ENCODE data around the gene SERPINA6.

DNA sequence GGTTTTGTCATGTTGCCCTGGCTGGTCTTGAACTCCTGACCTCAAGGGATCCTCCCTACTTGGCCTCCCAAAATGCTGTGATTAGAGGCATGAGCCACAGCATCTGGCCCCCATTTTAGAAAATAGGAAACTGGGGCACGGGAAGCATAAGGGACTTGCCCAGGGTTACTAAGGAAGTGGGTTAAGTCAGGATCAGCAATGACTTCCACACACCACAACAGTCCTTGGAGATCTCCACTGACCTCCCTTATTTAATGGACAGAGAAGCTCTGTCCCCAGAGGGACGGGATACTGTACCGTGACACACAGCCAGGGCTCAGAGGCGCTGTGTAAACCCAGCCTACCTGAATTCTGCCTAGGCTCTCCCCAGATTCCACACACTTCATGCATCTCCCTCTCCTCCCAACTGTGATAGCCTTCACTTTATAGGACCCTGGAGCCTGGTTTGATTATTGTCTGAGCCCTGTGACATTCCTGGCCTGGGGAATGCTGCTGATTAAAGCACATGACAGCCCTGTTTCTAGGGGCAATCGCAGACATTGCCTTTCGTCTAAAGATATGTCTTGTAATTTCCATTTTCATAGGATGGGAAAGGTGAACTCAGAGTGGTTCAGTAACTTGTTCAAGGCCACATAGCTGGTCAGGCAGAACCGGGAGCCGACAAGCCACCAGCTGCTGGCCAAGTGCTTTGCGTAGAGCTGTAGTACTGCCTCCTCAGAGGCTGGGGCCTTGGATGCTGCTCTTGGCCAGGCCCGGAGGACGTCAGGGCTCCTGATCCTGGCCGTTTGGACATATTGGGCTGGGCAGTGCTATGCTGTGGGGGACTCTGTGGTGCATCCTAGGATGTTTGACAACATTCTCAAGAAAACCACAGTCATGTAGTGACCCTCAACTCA is 44.5 kb upstream of the SERPINA6 start:
- TF ChIP-seq, protein P1, sequence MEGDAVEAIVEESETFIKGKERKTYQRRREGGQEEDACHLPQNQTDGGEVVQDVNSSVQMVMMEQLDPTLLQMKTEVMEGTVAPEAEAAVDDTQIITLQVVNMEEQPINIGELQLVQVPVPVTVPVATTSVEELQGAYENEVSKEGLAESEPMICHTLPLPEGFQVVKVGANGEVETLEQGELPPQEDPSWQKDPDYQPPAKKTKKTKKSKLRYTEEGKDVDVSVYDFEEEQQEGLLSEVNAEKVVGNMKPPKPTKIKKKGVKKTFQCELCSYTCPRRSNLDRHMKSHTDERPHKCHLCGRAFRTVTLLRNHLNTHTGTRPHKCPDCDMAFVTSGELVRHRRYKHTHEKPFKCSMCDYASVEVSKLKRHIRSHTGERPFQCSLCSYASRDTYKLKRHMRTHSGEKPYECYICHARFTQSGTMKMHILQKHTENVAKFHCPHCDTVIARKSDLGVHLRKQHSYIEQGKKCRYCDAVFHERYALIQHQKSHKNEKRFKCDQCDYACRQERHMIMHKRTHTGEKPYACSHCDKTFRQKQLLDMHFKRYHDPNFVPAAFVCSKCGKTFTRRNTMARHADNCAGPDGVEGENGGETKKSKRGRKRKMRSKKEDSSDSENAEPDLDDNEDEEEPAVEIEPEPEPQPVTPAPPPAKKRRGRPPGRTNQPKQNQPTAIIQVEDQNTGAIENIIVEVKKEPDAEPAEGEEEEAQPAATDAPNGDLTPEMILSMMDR (conservative IDR thresholded peaks at IDR 0.05 in 1 of 2, IDR thresholded peaks at IDR 0.05 in 1 of 2; ENCODE audit: low read depth in 1 of 2, low read length in 2 of 2) = no peak
- no peak for TF ChIP-seq EZH2 (IDR thresholded peaks at IDR 0.05; ENCODE audit: low read length, missing control alignments)
